Thyroid gland (tissue), 4 donors: Measurements from ENCODE around the gene MORC2. TPM values are rescaled to one million over a fixed set of nuclear protein-coding genes. Genes with fewer than 3 reads are reported as not detected.
A peak's percentile ranks its signal among the peaks of the same experiment; 100 is the strongest.

ENCODE experiments used
- DNase-seq, 2 donors: peaks; one replicate each; pipeline ENCODE4 v3.0.0-alpha.2; 2019
- H3K27ac ChIP-seq, 3 donors: fragments of 200-600 bp; sonication (generic); 1 replicate in 2 of 3; 2 replicates in 1 of 3; pipeline ENCODE4 v1.5.1; 2016 to 2019; ENCODE audit warnings: mild to moderate bottlenecking in 1 of 3, moderate library complexity in 1 of 3
- H3K27me3 ChIP-seq: fragments of 200-600 bp; sonication (generic); one replicate; pipeline ENCODE4 v1.5.1; 2019
- H3K36me3 ChIP-seq, 2 donors: fragments of 200-600 bp; sonication (generic); one replicate each; pipeline ENCODE4 v1.5.1; 2016 to 2019
- H3K4me1 ChIP-seq, 2 donors: fragments of 200-600 bp; sonication (generic); one replicate each; pipeline ENCODE4 v1.5.1; 2017 to 2019
- H3K4me3 ChIP-seq, 3 donors: fragments of 200-600 bp; sonication (generic); replicated peaks in 1 of 3; 1 replicate in 2 of 3; 2 replicates in 1 of 3; pipeline ENCODE4 v1.5.1; 2016; ENCODE audit warnings: mild to moderate bottlenecking in 1 of 3
- H3K9me3 ChIP-seq: fragments of 200-600 bp; sonication (generic); one replicate; pipeline ENCODE4 v1.5.1; 2017
- POLR2A ChIP-seq, 2 donors: fragments of 450-650 bp; IDR thresholded peaks; one replicate each; pipeline ENCODE4 v1.6.1; 2017; ENCODE audit warnings: antibody characterized with exemption in 2 of 2, mild to moderate bottlenecking in 2 of 2, moderate library complexity in 1 of 2
- WGBS, 2 donors: methylation state at CpG; one replicate each; pipeline ENCODE4 v1.1.5; 2017; 5-methylcytosine and 5-hydroxymethylcytosine counted together
- intact Hi-C: fragments of 100-400 bp; cut with DNase I; formaldehyde crosslinking; loops from one replicate; pipeline ENCODE4 v1.15.1; 2023
- total RNA-seq, 4 donors: library from RNA; depleted of rRNA; stranded (reverse); fragments of >200 nt; gene quantifications; one replicate each; pipeline ENCODE4 v1.2.3, GENCODE V29; 2016
- TF ChIP-seq, protein P1 (sequence below), 6 experiments: fragments of 200-600 bp in 3 of 6; fragments of 450-650 bp in 3 of 6; sonication (generic) in 3 of 6; IDR thresholded peaks; one replicate each; pipeline ENCODE4 v1.5.1; 2016 to 2019; ENCODE audit warnings: antibody characterized with exemption in 6 of 6, mild to moderate bottlenecking in 2 of 6, inconsistent platforms in 1 of 6, moderate library complexity in 1 of 6

Gene MORC2
- total RNA-seq, 4 donors from 2014 or later, result 14.9 to 32.8 (median 24.6) TPM

DNA sequence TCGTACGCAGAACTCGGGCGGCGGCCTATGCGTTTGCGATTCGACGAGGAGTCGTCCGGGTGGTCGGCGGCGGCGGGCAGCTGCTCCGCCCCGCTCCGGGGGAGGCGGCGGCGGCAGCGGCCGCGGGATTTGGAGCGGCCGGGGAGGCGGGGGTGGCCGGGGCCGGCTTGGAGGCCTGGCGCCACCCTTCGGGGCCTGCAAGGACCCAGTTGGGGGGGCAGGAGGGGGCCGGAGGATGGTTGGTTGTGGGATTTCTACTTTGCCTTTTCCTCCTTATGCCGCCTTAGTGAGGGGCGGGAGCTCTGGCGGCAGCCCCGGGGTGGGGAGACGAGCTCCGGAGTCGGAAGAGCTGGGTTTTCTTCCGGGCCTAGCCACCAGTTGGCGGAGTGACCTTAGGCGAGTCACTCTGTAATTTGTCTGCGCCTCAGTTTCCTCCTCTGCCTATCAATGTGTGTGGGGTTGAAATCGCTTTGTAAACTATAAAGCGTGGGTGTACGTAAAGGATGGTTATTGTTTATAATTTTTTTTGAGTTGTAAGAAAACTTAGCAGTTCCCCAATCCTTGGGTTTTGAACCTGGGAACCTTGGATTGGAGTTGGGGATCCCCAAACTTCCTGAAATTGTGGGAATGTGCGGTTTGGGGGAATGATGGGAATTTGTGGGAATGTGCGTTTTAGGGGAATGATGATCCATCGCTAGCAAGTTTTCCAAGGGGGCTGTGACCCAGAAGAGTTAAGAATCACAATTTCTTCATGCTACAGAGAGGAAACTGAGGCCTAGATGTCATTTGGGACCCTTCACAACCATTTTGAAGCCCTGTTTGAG lies 1.2 kb upstream of the MORC2 start:
- DNase-seq, result peak; percentile 25 to 35
- peak overlapping the region; percentile 83 to 93 (median 92) for H3K27ac ChIP-seq
- TF ChIP-seq POLR2A (IDR thresholded peaks at IDR 0.05), result peak in 1 of 2 donors; percentile 0
- TF ChIP-seq, protein P1, sequence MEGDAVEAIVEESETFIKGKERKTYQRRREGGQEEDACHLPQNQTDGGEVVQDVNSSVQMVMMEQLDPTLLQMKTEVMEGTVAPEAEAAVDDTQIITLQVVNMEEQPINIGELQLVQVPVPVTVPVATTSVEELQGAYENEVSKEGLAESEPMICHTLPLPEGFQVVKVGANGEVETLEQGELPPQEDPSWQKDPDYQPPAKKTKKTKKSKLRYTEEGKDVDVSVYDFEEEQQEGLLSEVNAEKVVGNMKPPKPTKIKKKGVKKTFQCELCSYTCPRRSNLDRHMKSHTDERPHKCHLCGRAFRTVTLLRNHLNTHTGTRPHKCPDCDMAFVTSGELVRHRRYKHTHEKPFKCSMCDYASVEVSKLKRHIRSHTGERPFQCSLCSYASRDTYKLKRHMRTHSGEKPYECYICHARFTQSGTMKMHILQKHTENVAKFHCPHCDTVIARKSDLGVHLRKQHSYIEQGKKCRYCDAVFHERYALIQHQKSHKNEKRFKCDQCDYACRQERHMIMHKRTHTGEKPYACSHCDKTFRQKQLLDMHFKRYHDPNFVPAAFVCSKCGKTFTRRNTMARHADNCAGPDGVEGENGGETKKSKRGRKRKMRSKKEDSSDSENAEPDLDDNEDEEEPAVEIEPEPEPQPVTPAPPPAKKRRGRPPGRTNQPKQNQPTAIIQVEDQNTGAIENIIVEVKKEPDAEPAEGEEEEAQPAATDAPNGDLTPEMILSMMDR (IDR thresholded peaks at IDR 0.05), result no peak
- peak overlapping the region; percentile 38 to 92 (median 88) for H3K4me3 ChIP-seq
- intact Hi-C loops, result loop anchor here (5.0 kb wide), 1 partner anchor 118 kb away; no protein-coding TSS in a partner anchor
- 4 to 5% methylated on average over 17 to 23 of the region's 49 CpGs for WGBS, 2 donors
- H3K27me3 ChIP-seq, result no peaks in the 10 kb centered on the region
- H3K36me3 ChIP-seq, result peaks cover 20 to 31% of the 10 kb centered on the region in 2 donors
- peaks cover 37 to 40% of the 10 kb centered on the region in 2 donors for H3K4me1 ChIP-seq
- no peaks in the 10 kb centered on the region for H3K9me3 ChIP-seq

DNA sequence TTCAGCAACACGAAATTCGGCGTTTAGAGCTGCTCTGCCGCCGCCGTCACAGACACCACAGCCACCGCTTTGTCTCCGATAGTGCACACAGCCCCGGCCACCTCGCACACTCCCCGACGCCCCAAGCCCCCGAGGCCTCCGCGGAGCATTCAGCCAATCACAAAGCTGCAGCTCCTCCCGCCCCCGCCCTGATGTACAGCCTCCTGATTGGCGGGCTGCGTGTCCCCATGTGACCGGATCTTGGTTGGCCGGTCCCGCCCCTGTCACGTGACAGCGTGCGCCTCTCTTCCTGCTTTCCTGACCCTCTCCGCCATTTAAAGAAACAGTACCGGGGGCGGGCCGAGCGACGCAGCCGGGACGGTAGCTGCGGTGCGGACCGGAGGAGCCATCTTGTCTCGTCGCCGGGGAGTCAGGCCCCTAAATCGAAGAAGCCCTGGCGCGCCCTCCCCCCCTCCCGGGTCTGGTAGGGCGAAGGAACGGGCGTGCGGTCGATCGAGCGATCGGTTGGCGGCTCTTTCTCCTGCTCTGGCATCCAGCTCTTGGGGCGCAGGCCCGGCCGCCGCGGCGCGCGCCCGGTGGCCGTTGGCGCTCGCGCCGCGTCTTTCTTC lies 454 bp upstream of the MORC2 start, which contains the start of gene TUG1:
TSS of gene TUG1 (plus strand) at position 342 of the 608 bp plus-strand sequence.
- WGBS, 2 donors, result 0 to 1% methylated on average over 14 to 21 of the region's 67 CpGs
- H3K27me3 ChIP-seq, result no peaks in the 10 kb centered on the region

DNA sequence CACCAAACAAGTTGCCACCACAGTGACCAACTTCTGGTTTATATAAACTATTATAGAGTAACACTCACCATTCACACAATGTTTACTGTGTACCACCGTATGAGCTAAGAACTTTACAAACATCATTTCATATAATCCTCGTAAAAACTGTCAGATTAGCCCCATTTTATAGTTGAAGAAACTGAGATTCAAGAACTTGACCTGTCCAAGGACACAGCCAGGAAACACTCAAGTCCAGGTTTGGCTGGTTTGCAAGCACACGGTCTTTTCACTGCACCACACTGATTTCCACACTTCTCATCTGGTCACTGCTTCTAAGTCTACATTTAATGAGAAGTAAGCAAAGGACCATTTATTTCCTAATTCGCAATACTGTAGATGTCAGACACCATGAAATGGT lies 3.7 kb downstream of the MORC2 start:
- H3K4me3 ChIP-seq, result no peak overlapping the region
- H3K27ac ChIP-seq, result no peak overlapping the region
- no peak for DNase-seq
- H3K36me3 ChIP-seq, result no peaks in the 10 kb centered on the region
- no peaks in the 10 kb centered on the region for H3K9me3 ChIP-seq
- peaks cover 33 to 35% of the 10 kb centered on the region in 2 donors for H3K4me1 ChIP-seq
- intact Hi-C loops, result loop anchor here (5.0 kb wide), 1 partner anchor 122 kb away; no protein-coding TSS in a partner anchor
- no peak for TF ChIP-seq POLR2A (IDR thresholded peaks at IDR 0.05)
- TF ChIP-seq, protein P1 (IDR thresholded peaks at IDR 0.05), result no peak
- 91 to 95% methylated on average over 4 of the region's 4 CpGs for WGBS, 2 donors
- H3K27me3 ChIP-seq, result no peaks in the 10 kb centered on the region

More for the DNA sequence above, 454 bp upstream of the MORC2 start, which contains the start of gene TUG1:
- intact Hi-C loops, result loop anchor here (5.0 kb wide), 1 partner anchor 118 kb away; no protein-coding TSS in a partner anchor
- Histone ChIP-seq H3K36me3 (peaks cover 20 to 31% of the 10 kb centered on the region in 2 donors), H3K4me1 (peaks cover 45 to 46% of the 10 kb centered on the region in 2 donors), H3K27ac (peak within 1 kb of the TSS; percentile 83 to 93 (median 92)), H3K4me3 (peak within 1 kb of the TSS; percentile 38 to 92 (median 88)), H3K9me3 (no peaks in the 10 kb centered on the region)
- TF ChIP-seq, protein P1 (IDR thresholded peaks at IDR 0.05), result no peak
- TF ChIP-seq POLR2A (IDR thresholded peaks at IDR 0.05), result peak; percentile 41 to 81
- DNase-seq, result peak; percentile 99

DNA sequence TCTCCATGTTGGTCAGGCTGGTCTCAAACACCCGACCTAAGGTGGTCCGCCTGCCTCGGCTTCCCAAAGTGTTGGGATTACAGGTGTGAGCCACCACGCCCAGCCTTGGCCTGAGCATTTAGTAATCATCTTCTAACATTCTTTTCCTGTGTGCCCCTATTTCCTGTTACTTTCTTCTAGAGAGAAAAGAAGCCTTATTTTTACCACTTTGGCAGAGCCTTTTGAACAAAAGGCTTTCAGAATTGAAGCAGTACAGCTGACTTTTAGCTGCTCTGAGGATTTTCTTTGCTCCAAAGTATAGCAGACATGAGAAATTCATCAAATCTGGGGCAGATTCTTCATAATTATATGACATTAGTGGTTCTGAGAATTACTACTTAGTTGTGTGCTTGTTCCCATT lies 13.4 kb downstream of the MORC2 start:
- Histone ChIP-seq H3K27ac (no peak overlapping the region), H3K4me3 (no peak overlapping the region), H3K4me1 (peaks cover 8 to 14% of the 10 kb centered on the region in 2 donors), H3K9me3 (no peaks in the 10 kb centered on the region), H3K36me3 (peaks cover 0 to 5% of the 10 kb centered on the region in 2 donors), H3K27me3 (no peaks in the 10 kb centered on the region)
- intact Hi-C loops, result no loop called here
- no peak for TF ChIP-seq POLR2A (IDR thresholded peaks at IDR 0.05)
- TF ChIP-seq, protein P1 (IDR thresholded peaks at IDR 0.05), result no peak
- no peak for DNase-seq
- 97 to 100% methylated on average over 4 of the region's 4 CpGs for WGBS, 2 donors
